H1 (cell line): ENCODE data around the gene TRPC4. TPM values are rescaled to one million over a fixed set of nuclear protein-coding genes. Genes with fewer than 3 reads are reported as not detected.

ENCODE experiments used
- ASH2L ChIP-seq: fragments of 200-600, 300-600 bp; sonication (generic); IDR thresholded peaks from one replicate; pipeline ENCODE4 v1.7.1; 2017; ENCODE audit warnings: low read length
- CBX8 ChIP-seq: fragments of 300-800, 300-1000 bp; sonication (generic); IDR thresholded peaks from 2 replicates; pipeline ENCODE4 v1.7.1; 2016; ENCODE audit warnings: low read depth, low read length, borderline replicate concordance
- CTCF ChIP-seq, 3 experiments: IDR thresholded peaks; 1 replicate in 2 of 3; 2 replicates in 1 of 3; pipeline versions ENCODE4 v1.5.1 to v1.6.1; 2011; ENCODE audit warnings: low read length in 3 of 3, mild to moderate bottlenecking in 3 of 3, inconsistent platforms in 2 of 3, low read depth in 1 of 3, moderate library complexity in 1 of 3; ENCODE audit not compliant: insufficient read depth in 1 of 3; ENCODE audit errors: control extremely low read depth in 1 of 3
- EZH2 ChIP-seq: fragments of 200-600 bp; sonication (generic); IDR thresholded peaks from 2 replicates; pipeline ENCODE4 v1.7.1; 2012; ENCODE audit warnings: low read depth, mild to moderate bottlenecking, moderate library complexity, low read length, inconsistent platforms; ENCODE audit not compliant: severe bottlenecking
- KDM4A ChIP-seq: IDR thresholded peaks from one replicate; pipeline ENCODE4 v1.7.1; 2012; ENCODE audit warnings: low read depth, mild to moderate bottlenecking, moderate library complexity, low read length, inconsistent platforms; ENCODE audit not compliant: severe bottlenecking
- RAD21 ChIP-seq, 2 experiments: IDR thresholded peaks in 1 of 2; conservative IDR thresholded peaks in 1 of 2; 2 replicates each; pipeline ENCODE4 v1.6.1; 2011; ENCODE audit warnings: low read depth in 2 of 2, low read length in 2 of 2, improper control_type of control experiment in 1 of 2, inconsistent platforms in 1 of 2, mild to moderate bottlenecking in 1 of 2, moderate library complexity in 1 of 2
- TAF1 ChIP-seq: IDR thresholded peaks from 2 replicates; pipeline ENCODE4 v1.6.1; 2011; ENCODE audit warnings: mild to moderate bottlenecking, low read depth, low read length
- polyA plus RNA-seq, 7 experiments: library from polyadenylated mRNA; depleted of rRNA in 3 of 7; stranded (reverse) in 5 of 7; unstranded in 2 of 7; fragments of >200 nt in 5 of 7; fragments of 200-250 nt in 2 of 7; gene quantifications; 1 replicate in 5 of 7; 2 replicates in 1 of 7; 4 replicates in 1 of 7; pipeline versions ENCODE4 v1.2.1 to v1.2.3, GENCODE V29; 2011 to 2013; ENCODE audit warnings: missing spikeins in 2 of 7, mixed read lengths in 2 of 7
- total RNA-seq: library from RNA; stranded (reverse); fragmentation: NEBNext Ultra II Directional; extraction: Animal tissue kit (Norgen Biotek cat#: 25700); gene quantifications from 2 replicates; pipeline ENCODE4 v1.2.1, GENCODE V29; 2021

The TRPC4 gene
- total and polyA plus RNA-seq, 2 of the 8 experiments (the other 6 are each of a cell fraction or from before 2014, with no cell fraction given): 12.3 to 14.7 TPM

- TF ChIP-seq CTCF (IDR thresholded peaks at IDR 0.05; ENCODE audit: control extremely low read depth in 1 of 3, insufficient read depth in 1 of 3, low read depth in 1 of 3, low read length in 3 of 3) (no peak), EZH2 (no peak), CBX8 (no peak), ASH2L (no peak), TAF1 (no peak), RAD21 (IDR thresholded peaks at IDR 0.05 in 1 of 2, conservative IDR thresholded peaks at IDR 0.05 in 1 of 2; ENCODE audit: low read depth in 2 of 2, low read length in 2 of 2) (no peak), KDM4A (no peak)
- TF ChIP-seq, all 59 proteins: peak for 0
Observed at GRCh38 chr13:37899753-37900152, 30.2 kb upstream of the TRPC4 start (continued).
